COLO668 (cell line): Measurements from ENCODE around the gene SGSM2.

ENCODE experiments used
- DNase-seq: peaks from one replicate; lab custom pipeline; 2025; ENCODE audit not compliant: unreplicated experiment; lab: John Stamatoyannopoulos, UW

Gene SGSM2

GRCh38 chr17:2369039-2369438, 31.7 kb downstream of the SGSM2 start:
- DNase-seq: no peak

DNA sequence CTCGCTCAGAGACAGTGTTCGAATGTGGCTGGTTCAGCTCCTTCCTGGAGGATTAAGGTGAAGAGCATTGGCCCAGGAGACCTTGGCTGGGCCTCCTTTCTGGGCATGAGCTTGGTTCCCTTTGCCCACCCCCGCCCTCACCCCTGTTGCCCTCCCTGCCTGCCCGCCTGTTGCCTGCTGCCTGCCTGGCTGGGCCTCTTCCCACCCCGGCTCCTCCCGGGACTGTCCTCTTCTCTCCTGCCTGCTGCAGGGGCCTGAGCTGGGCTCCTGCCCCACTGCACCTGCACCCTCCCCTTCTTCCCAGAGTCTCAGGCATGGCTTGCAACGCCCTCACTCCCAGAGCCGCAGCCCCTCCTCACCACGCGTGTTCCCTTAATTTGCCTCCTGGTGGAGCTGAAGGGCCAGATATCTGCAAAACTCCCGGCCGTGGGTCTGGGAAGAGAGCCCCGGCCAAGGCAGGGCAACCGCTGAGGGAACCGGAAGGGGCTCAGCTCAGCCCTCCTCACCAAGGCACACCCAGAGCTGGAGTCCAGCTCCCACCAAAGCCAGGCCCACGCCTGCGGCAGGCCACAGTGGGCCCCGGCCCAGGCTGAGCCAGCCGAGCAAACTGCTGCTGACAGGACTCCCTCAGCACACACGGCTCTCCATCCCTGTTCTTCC, 32.4 kb downstream of the SGSM2 start:
- DNase-seq: no peak

DNA sequence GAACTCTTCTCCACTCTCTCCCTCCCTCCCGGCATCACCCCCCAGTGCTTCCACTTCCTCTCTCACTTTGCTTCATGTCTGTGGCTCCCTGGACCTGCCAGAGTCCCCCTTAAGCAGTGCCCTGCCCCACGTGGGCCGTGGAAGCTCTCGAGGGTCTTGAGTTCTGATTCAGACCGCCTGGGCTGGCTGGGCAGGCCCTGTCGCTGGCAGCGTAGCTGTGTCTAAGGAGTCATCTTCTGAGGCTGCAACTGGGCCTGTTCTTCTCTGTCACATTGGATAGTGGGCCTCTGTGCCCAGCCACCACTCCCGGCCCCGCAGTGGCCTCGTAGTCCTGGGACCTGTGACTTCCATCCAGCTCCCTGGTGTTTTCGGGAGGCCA, 32.9 kb downstream of the SGSM2 start:
- DNase-seq: no peak

- DNase-seq: no peak
Observed at GRCh38 chr17:2371183-2372130, 34.2 kb downstream of the SGSM2 start.

DNA sequence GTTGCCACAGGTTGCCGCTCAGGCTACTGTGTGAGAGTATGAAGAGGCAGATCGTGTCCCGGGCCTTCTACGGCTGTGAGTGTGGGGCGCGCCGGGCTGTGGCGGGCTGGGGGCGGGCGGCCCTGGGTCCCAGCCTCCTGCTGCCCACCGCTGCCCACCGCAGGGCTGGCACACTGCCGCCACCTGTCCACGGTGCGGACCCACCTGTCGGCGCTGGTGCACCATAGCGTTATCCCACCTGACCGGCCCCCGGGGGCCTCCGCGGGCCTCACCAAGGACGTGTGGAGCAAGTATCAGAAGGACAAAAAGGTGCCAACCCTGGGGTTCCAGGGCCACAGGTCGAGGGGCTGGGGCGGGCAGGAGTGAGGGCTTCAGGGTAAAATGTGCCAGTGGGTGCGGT, 34.9 kb downstream of the SGSM2 start:
- DNase-seq: no peak

- no peak for DNase-seq
Observed at GRCh38 chr17:2372681-2373080, 35.4 kb downstream of the SGSM2 start.

- no peak for DNase-seq
Observed at GRCh38 chr17:2373179-2373578, 35.9 kb downstream of the SGSM2 start.

DNA sequence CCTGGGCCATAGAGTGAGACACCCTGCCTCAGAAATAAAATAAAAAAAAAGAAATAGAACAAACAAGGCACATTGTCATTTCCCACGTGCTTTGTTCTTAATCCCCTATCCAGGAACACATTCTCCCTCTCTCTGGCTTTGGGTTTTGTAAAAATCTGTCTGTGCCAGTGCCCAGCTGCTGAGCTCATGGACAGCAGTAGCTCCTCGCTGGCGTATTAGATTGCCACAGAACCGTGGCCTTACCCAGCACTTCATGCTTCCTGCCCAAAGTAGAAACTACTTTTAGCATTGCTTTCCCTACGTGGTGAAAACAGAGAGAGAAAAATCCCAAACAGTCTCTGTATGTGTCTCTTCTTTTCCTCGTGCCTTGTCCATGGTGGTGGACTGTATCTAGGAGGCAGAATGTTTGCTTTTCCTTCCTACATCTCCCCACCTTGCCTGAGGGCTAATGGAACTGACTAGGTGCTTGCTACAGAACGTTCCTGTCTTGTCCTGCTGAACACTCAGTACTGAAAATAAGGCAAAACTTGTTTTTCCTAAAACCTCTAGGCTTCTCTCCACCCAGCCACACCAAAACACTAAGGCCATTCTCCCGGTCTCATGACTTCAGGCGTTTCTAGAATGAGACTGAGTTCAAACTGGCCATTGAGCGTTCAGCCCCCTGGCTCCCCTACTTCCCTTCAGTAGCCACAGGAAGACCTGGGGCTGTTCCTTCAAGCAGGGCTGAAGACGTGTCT, 37.4 kb downstream of the SGSM2 start:
- no peak for DNase-seq

GRCh38 chr17:2375406-2375805, 38.1 kb downstream of the SGSM2 start:
- no peak for DNase-seq

DNA sequence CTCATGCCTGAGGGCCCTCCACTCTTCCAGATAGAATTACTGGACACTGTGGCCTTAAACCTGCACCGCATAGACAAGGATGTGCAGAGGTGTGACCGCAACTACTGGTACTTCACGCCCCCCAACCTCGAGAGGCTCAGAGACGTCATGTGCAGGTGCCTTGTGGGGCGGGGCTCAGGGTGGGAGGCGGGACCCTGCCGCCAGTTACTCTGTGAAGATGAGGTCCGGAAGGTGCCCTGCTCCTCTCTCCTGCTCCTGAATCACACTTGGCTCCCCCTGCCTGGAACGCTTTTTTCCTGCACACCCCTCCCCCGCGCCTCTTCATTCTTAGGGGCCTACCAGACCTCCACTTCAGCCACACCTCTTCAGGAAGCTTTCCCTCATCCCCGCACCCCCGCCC, 38.8 kb downstream of the SGSM2 start:
- no peak for DNase-seq

DNA sequence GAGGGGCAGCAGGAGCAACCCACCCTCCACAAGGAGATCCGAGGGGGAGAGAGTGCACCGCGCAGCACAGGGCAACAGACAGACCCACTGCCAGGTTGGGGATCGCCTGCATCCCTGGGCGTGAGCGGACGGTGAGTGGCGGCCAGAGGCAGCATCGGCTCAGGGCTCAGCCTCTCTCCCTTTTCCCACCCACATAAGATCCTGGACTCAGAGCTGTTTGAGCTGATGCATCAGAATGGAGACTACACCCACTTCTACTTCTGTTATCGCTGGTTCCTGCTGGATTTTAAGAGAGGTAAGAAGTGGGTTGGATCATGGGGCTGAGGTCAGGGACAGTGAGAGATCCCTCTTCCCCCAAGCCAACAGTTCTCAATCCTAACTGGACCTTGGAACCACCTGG, 40.4 kb downstream of the SGSM2 start:
- no peak for DNase-seq

GRCh38 chr17:2378905-2379304, 41.6 kb downstream of the SGSM2 start:
- no peak for DNase-seq

- DNase-seq: no peak
Observed at GRCh38 chr17:2379489-2380225, 42.4 kb downstream of the SGSM2 start.

GRCh38 chr17:2380226-2380922, 43.1 kb downstream of the SGSM2 start:
- no peak for DNase-seq

GRCh38 chr17:2380950-2381649, 43.8 kb downstream of the SGSM2 start:
- no peak for DNase-seq

DNA sequence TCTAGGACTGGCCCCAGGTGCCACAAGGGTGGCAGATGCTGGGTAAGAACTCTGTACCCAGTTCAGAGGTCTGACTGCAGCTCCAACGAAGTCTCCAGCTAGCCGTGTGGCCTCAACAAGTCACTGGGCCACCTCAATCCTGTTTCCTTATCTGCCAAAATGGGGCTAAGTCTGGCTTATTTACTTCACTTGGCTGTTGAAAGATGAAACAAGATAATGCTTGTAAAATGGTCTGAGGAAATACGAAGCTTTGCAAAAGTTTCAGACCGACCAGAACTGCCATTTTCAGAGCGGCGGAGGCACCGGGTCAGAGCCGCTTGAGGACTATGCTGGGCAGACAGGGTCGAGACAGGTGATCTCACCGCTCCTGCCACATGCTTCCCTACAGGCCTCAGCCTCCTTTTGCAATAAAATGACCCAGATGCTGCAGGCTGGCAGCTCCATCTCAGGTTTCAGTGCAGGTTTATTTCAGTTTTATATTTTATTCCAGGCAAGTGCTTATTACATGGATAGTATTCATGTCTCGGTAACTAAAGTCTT, 46.4 kb downstream of the SGSM2 start:
- no peak for DNase-seq

DNA sequence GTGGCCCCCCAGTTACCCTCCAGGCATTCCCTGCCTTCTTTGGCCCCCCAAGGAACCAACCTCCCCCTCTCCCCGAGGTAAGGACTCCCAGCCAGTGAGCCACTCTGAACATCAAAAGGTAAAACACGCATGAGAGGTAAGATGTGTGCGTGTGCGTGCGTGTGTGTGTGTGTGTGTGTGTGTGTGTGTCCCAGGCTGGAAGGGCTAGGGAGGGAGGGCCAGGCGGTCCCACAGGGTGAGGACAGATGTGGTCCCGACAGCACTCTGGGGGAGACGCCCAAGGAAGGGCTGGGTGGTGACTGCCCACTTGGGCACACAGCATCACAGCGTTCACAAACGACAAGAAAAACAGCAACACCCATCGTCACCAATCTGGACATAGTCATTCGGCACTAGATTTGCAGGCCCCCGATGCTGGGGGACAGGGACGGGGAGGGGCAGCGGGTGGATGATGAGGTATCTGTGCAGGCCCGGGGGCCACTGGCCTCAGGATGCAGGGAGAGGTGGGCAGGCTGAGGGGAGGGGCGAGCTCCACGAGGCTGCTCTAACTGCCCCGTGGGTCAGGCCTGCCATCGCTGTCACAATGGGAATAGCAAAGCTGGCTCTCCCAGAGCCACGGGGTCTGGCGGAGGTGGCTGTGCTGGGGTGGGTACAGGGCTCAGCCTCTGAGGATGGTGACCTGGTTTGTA, 47.3 kb downstream of the SGSM2 start:
- no peak for DNase-seq

GRCh38 chr17:2385240-2386210, 48.2 kb downstream of the SGSM2 start:
- DNase-seq: no peak
